Panc1 (cell line): Measurements from ENCODE around the gene BNC1. TPM values are rescaled to one million over a fixed set of nuclear protein-coding genes. Genes with fewer than 3 reads are reported as not detected.

Source experiments
- ATAC-seq: fragments of 200-7000 bp; cut with Tn5 transposase; 2 replicates; pipeline ENCODE4 v1.9.1; 2020; ENCODE audit warnings: mild to moderate bottlenecking, moderate library complexity
- BruUV-seq: library from RNA; stranded (reverse); fragments of 400-500 nt; replicated peaks from 2 replicates; lab custom pipeline; 2021; lab: Mats Ljungman, UMichigan
- CTCF ChIA-PET: fragments of 300-600 bp; sonication (Branson Sonifier 250); formaldehyde crosslinking; loops from one replicate; lab custom pipeline; 2022; ENCODE audit warnings: antibody characterized with exemption; lab: Charles Lee
- POLR2A ChIA-PET: fragments of 300-600 bp; sonication (Branson Sonifier 250); formaldehyde crosslinking; loops from one replicate; lab custom pipeline; 2022; ENCODE audit warnings: antibody characterized with exemption; lab: Charles Lee
- DNase-seq: peaks from one replicate; pipeline ENCODE4 v3.0.0-alpha.2; 2010; ENCODE audit warnings: low read depth, low spot score
- H3K27ac ChIP-seq: 2 replicates; pipeline ENCODE4 v1.5.1; 2011; ENCODE audit warnings: mild to moderate bottlenecking, low read length, inconsistent platforms
- H3K27me3 ChIP-seq: fragments of 200-500 bp; sonication (Bioruptor generic); 2 replicates; pipeline ENCODE4 v1.6.0; 2014; ENCODE audit warnings: low read length, inconsistent platforms; ENCODE audit not compliant: control insufficient read depth, insufficient read depth
- H3K36me3 ChIP-seq: fragments of 200-500 bp; sonication (Bioruptor generic); 2 replicates; pipeline ENCODE4 v1.5.1; 2014; ENCODE audit warnings: inconsistent platforms, mild to moderate bottlenecking, low read length, moderate library complexity; ENCODE audit not compliant: control insufficient read depth, insufficient read depth
- H3K4me1 ChIP-seq: 2 replicates; pipeline ENCODE4 v1.5.1; 2011; ENCODE audit warnings: inconsistent platforms, mild to moderate bottlenecking, low read length, moderate library complexity; ENCODE audit not compliant: control insufficient read depth, insufficient read depth
- H3K4me3 ChIP-seq, 2 experiments: 2 replicates each; pipeline ENCODE4 v1.5.1; 2011 to 2012; ENCODE audit warnings: low read depth in 2 of 2, low read length in 2 of 2, mild to moderate bottlenecking in 2 of 2, inconsistent platforms in 1 of 2, moderate library complexity in 1 of 2
- H3K9me3 ChIP-seq: fragments of 200-500 bp; sonication (Bioruptor generic); 2 replicates; pipeline ENCODE4 v1.5.1; 2014; ENCODE audit warnings: low read depth, mild to moderate bottlenecking, inconsistent platforms, low read length, moderate library complexity; ENCODE audit not compliant: control insufficient read depth, insufficient read depth
- CTCF ChIP-seq: fragments of 450-650 bp; IDR thresholded peaks from 2 replicates; pipeline ENCODE4 v1.5.1; 2017; ENCODE audit warnings: mild to moderate bottlenecking
- POLR2AphosphoS5 ChIP-seq: IDR thresholded peaks from 2 replicates; pipeline ENCODE4 v1.6.1; 2012; ENCODE audit warnings: mild to moderate bottlenecking, low read depth, low read length, moderate library complexity
- REST ChIP-seq, 2 experiments: IDR thresholded peaks; 2 replicates each; pipeline ENCODE4 v1.6.1; 2011 to 2012; ENCODE audit warnings: low read depth in 2 of 2, control low read depth in 1 of 2, low read length in 1 of 2, mild to moderate bottlenecking in 1 of 2, moderate library complexity in 1 of 2; ENCODE audit not compliant: insufficient read depth in 1 of 2
- SIN3A ChIP-seq: IDR thresholded peaks from 2 replicates; pipeline ENCODE4 v1.6.1; 2012; ENCODE audit warnings: low read depth, mild to moderate bottlenecking, low read length, moderate library complexity, borderline replicate concordance; ENCODE audit not compliant: insufficient read depth
- TCF7L2 ChIP-seq: IDR thresholded peaks from 2 replicates; pipeline ENCODE4 v1.6.1; 2011; ENCODE audit warnings: mild to moderate bottlenecking, low read depth, low read length, inconsistent platforms
- in situ Hi-C: cut with HindIII; loops from 2 replicates; pipeline ENCODE4 v1.10.0; 2016; ENCODE audit warnings: low sequenced_read_pairs, low pct_unique_long_range_greater_than_20kb
- intact Hi-C: fragments of 100-400 bp; cut with micrococcal nuclease; formaldehyde crosslinking; loops from one replicate; pipeline ENCODE4 v1.10.0; 2022; ENCODE audit not compliant: unreplicated experiment
- total RNA-seq: library from RNA; stranded (reverse); gene quantifications from one replicate; pipeline ENCODE4 v1.2.1, GENCODE V29; 2021; ENCODE audit not compliant: unreplicated experiment

The BNC1 gene
- total RNA-seq, 1 experiment from 2014 or later, result not detected

DNA sequence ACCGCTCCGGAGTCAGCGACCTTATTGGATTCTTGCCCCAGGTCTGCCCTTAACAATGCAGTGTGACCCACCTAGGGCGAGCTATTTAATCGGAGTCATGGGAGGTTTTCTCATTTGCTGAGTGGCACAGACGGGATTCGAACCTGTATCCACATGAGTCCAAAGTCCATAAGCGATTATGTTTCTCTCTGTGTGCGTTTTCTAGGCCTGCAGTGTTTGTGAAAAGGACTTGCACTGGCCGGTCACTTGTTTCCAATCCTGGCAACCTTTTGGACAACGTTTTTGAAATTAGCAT lies 76.2 kb downstream of the BNC1 start:
- no peaks in the 10 kb centered on the region for H3K27me3 ChIP-seq
- no peaks in the 10 kb centered on the region; the same call in 1 of the 2 replicates for H3K36me3 ChIP-seq
- in situ Hi-C loops, result no loop called here
- peaks cover 16% of the 10 kb centered on the region for H3K4me1 ChIP-seq
- no peak for DNase-seq
- no peak for TF ChIP-seq TCF7L2
- no peak for TF ChIP-seq CTCF
- TF ChIP-seq POLR2AphosphoS5, result no peak
- no peak for TF ChIP-seq REST (IDR thresholded peaks at IDR 0.05; ENCODE audit: insufficient read depth in 1 of 2, low read depth in 2 of 2, low read length in 1 of 2)
- no peak for TF ChIP-seq SIN3A
- no TSS peak for BruUV-seq
- 0 out of 2 replicates have a peak overlapping the region, but pooled peaks have one; percentile 11 for H3K27ac ChIP-seq
- intact Hi-C loops, result no loop called here
- peak overlapping the region; percentile 49 to 65 for H3K4me3 ChIP-seq
- no peaks in the 10 kb centered on the region for H3K9me3 ChIP-seq
- no peak for ATAC-seq
- CTCF ChIA-PET, result no interaction called here
- POLR2A ChIA-PET, result interaction anchor here (0.8 kb wide), 1 partner anchor 119 kb away, joined by 3 read pairs; no protein-coding TSS in a partner anchor

DNA sequence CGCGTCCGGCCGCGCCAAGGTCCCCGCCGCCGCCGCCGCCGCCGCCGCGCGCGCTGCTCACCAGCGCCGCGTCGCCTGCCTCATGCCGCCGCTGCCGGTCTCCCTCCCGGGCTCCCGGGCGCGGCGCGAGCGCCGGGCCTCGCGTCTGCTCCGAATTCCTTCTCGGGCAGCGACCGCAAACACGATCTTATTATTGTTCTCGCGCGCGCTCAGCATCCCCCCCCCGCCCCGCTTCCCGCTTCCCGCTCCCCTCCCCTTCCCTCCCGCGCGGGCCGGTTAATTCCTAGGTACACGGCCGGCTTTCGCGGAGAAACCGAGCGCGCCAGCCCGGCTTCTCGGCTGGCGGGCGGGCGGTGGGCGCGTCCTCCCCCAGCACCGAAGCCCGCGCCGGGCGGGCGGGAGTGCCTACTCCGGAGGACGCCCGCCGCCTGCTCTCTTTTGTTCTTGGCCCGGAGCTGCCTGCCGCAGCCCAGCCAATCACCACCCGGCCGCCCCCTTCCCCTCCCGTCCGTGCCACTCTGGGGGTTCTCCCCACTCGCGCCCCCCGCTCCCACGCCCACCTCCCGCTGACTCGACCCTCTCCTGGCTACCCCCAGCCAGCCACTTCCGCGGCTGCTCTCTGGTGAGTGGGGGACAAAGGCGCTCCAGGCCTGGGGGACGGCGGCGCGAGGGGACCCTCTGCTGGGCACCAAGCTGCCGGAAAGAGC lies 76.7 kb downstream of the BNC1 start, which contains the start of gene HDGFL3:
TSS of gene HDGFL3 (minus strand) at position 164 of the 707 bp plus-strand sequence. CDS start 409 bp downstream, outside the sequence.
- Histone ChIP-seq H3K27ac (peak within 1 kb of the TSS; percentile 80), H3K9me3 (no peaks in the 10 kb centered on the region), H3K4me1 (peaks cover 16% of the 10 kb centered on the region), H3K4me3 (peak within 1 kb of the TSS; percentile 50 to 65), H3K27me3 (no peaks in the 10 kb centered on the region), H3K36me3 (no peaks in the 10 kb centered on the region; the same call in 1 of the 2 replicates)
- TF ChIP-seq CTCF, result no peak
- TF ChIP-seq TCF7L2, result no peak
- no peak for TF ChIP-seq POLR2AphosphoS5
- no peak for TF ChIP-seq SIN3A
- TF ChIP-seq REST (IDR thresholded peaks at IDR 0.05; ENCODE audit: insufficient read depth in 1 of 2, low read depth in 2 of 2, low read length in 1 of 2), result no peak
- CTCF ChIA-PET, result no interaction called here
- ATAC-seq (peak; percentile 83), DNase-seq (no peak)
- in situ Hi-C loops (no loop called here), intact Hi-C loops (no loop called here)
- BruUV-seq, result no TSS peak
- POLR2A ChIA-PET, result interaction anchor here (0.8 kb wide), 1 partner anchor 118 kb away, joined by 3 read pairs; no protein-coding TSS in a partner anchor
